HepG2 (cell line): ENCODE measurements around the gene MAGEA12. TPM values are rescaled to one million over a fixed set of nuclear protein-coding genes. Genes with fewer than 3 reads are reported as not detected.
"Not testable (repeated sequence)": the region's sequence is repeated elsewhere in the genome, so short reads cannot be mapped to it uniquely, and the experiment has no call there.

Experiments used
- ATAC-seq: fragments of 200-7000 bp; cut with Tn5 transposase; 3 replicates; pipeline ENCODE4 v1.9.1; 2020; ENCODE audit warnings: mild to moderate bottlenecking, moderate library complexity
- BruUV-seq: library from RNA; stranded (reverse); fragments of 400-500 nt; replicated peaks from 2 replicates; lab custom pipeline; 2021; lab: Mats Ljungman, UMichigan
- CTCF ChIA-PET: fragments of 300-600 bp; formaldehyde crosslinking; extraction: SDS; loops from one replicate; lab custom pipeline; 2021; ENCODE audit warnings: low total read pairs, inconsistent platforms, low intra/inter-chr PET ratio; lab: Yijun Ruan, JAX
- POLR2A ChIA-PET: fragments of 350-600 bp; sonication (Branson Sonifier 250); formaldehyde crosslinking; loops from one replicate; lab custom pipeline; 2020; ENCODE audit warnings: antibody characterized with exemption, inconsistent platforms; lab: Yijun Ruan, JAX
- DNase-seq: peaks from one replicate; pipeline ENCODE4 v3.0.0-alpha.2; 2015; ENCODE audit warnings: low spot score
- FAIRE-seq: peaks from 3 replicates; lab custom pipeline; 2011; peaks lifted over from hg19 to GRCh38; lab: Jason Lieb, UNC
- H2AFZ ChIP-seq: one replicate; pipeline ENCODE4 v1.6.1; 2011; ENCODE audit warnings: low read length, inconsistent platforms
- H3K27ac ChIP-seq: fragments of 300-600 bp; 3 replicates; pipeline ENCODE4 v1.8.0; 2011; ENCODE audit warnings: mixed run types, mild to moderate bottlenecking, mixed read lengths, low read length, inconsistent platforms; ENCODE audit not compliant: insufficient read depth; ENCODE audit errors: extremely low read length
- H3K27me3 ChIP-seq, 2 experiments: fragments of 200-600 bp in 1 of 2; 2 replicates in 1 of 2; 3 replicates in 1 of 2; pipeline versions ENCODE4 v1.6.0 to v1.8.0; 2011; ENCODE audit warnings: low read length in 2 of 2, mild to moderate bottlenecking in 2 of 2, moderate library complexity in 2 of 2, inconsistent platforms in 1 of 2; ENCODE audit not compliant: insufficient read depth in 2 of 2, control insufficient read depth in 1 of 2
- H3K36me3 ChIP-seq, 2 experiments: fragments of 200-600 bp in 1 of 2; replicated peaks in 1 of 2; 2 replicates in 1 of 2; 3 replicates in 1 of 2; pipeline versions ENCODE4 v1.5.1 to v1.8.0; 2011; ENCODE audit warnings: low read length in 2 of 2, inconsistent platforms in 1 of 2; ENCODE audit not compliant: insufficient read depth in 2 of 2, control insufficient read depth in 1 of 2
- H3K4me1 ChIP-seq: 2 replicates; pipeline ENCODE4 v1.5.1; 2012; ENCODE audit warnings: low read length, inconsistent platforms; ENCODE audit not compliant: insufficient read depth
- H3K4me2 ChIP-seq: 2 replicates; pipeline ENCODE4 v1.6.0; 2011; ENCODE audit warnings: low read depth, low read length, inconsistent platforms
- H3K4me3 ChIP-seq, 3 experiments: fragments of 200-600 bp in 1 of 3; sonication (generic), shearing (Covaris generic) in 1 of 3; replicated peaks in 1 of 3; 2 replicates each; pipeline ENCODE4 v1.5.1; 2011 to 2016; ENCODE audit warnings: low read length in 3 of 3, inconsistent platforms in 2 of 3, low read depth in 2 of 3, mild to moderate bottlenecking in 2 of 3, control low read depth in 1 of 3, mixed read lengths in 1 of 3; ENCODE audit not compliant: insufficient read depth in 1 of 3
- H3K79me2 ChIP-seq: one replicate; pipeline ENCODE4 v1.6.1; 2011; ENCODE audit warnings: low read length, inconsistent platforms; ENCODE audit not compliant: insufficient read depth
- H3K9ac ChIP-seq: 2 replicates; pipeline ENCODE4 v1.6.0; 2011; ENCODE audit warnings: mild to moderate bottlenecking, low read depth, low read length, inconsistent platforms; ENCODE audit not compliant: insufficient read depth
- H3K9me3 ChIP-seq: 2 replicates; pipeline ENCODE4 v1.5.1; 2012; ENCODE audit warnings: mild to moderate bottlenecking, low read length
- H4K20me1 ChIP-seq: 2 replicates; pipeline ENCODE4 v1.6.0; 2011; ENCODE audit warnings: inconsistent platforms, mild to moderate bottlenecking, low read length, moderate library complexity; ENCODE audit not compliant: insufficient read depth
- WGBS: methylation state at CpG from one replicate; pipeline ENCODE4 v1.1.6; 2017; ENCODE audit warnings: low lambda C conversion rate; 5-methylcytosine and 5-hydroxymethylcytosine counted together
- in situ Hi-C: cut with HindIII; loops from 2 replicates; pipeline ENCODE4 v1.10.0; 2017; ENCODE audit warnings: low pct_unique_long_range_greater_than_20kb; ENCODE audit not compliant: extremely low pct_ligation_motif_present
- intact Hi-C: fragments of 100-400 bp; cut with micrococcal nuclease; formaldehyde crosslinking; loops from one replicate; pipeline ENCODE4 v1.10.0; 2022; ENCODE audit not compliant: unreplicated experiment
- polyA plus RNA-seq, 8 experiments: library from polyadenylated mRNA; depleted of rRNA in 3 of 8; stranded (reverse) in 7 of 8; unstranded in 1 of 8; fragments of >200 nt; fragmentation: Illumina TruSeq in 4 of 8; extraction: Trizol in 4 of 8; gene quantifications; 2 replicates each; pipeline versions ENCODE4 v1.2.1 to v1.2.3, GENCODE V29; 2011 to 2016; ENCODE audit warnings: low read depth in 4 of 8, missing spikeins in 1 of 8, mixed read lengths in 1 of 8; ENCODE audit not compliant: insufficient read depth in 1 of 8
- total RNA-seq, 5 experiments: library from RNA; depleted of rRNA; stranded (reverse); fragments of >200 nt; fragmentation: Illumina TruSeq; extraction: Trizol; gene quantifications; 2 replicates each; pipeline ENCODE4 v1.2.3, GENCODE V29; 2016; ENCODE audit warnings: low read depth in 1 of 5

The MAGEA12 gene
- total and polyA plus RNA-seq, 2 of the 13 experiments (the other 11 are each of a cell fraction or from before 2014, with no cell fraction given): not detected

- H4K20me1 ChIP-seq, H3K4me1 ChIP-seq, H3K27me3 ChIP-seq, H2AFZ ChIP-seq, CTCF ChIA-PET, H3K9me3 ChIP-seq, DNase-seq, BruUV-seq, in situ Hi-C loops, POLR2A ChIA-PET, H3K4me2 ChIP-seq, H3K79me2 ChIP-seq, H3K36me3 ChIP-seq, H3K9ac ChIP-seq, ATAC-seq, H3K4me3 ChIP-seq, FAIRE-seq, H3K27ac ChIP-seq, intact Hi-C loops: not testable (repeated sequence)
- WGBS: no CpG with 5 or more reads among the region's 5 CpGs
Observed at GRCh38 chrX:152713195-152713594, 20.4 kb upstream of the MAGEA12 start.

DNA sequence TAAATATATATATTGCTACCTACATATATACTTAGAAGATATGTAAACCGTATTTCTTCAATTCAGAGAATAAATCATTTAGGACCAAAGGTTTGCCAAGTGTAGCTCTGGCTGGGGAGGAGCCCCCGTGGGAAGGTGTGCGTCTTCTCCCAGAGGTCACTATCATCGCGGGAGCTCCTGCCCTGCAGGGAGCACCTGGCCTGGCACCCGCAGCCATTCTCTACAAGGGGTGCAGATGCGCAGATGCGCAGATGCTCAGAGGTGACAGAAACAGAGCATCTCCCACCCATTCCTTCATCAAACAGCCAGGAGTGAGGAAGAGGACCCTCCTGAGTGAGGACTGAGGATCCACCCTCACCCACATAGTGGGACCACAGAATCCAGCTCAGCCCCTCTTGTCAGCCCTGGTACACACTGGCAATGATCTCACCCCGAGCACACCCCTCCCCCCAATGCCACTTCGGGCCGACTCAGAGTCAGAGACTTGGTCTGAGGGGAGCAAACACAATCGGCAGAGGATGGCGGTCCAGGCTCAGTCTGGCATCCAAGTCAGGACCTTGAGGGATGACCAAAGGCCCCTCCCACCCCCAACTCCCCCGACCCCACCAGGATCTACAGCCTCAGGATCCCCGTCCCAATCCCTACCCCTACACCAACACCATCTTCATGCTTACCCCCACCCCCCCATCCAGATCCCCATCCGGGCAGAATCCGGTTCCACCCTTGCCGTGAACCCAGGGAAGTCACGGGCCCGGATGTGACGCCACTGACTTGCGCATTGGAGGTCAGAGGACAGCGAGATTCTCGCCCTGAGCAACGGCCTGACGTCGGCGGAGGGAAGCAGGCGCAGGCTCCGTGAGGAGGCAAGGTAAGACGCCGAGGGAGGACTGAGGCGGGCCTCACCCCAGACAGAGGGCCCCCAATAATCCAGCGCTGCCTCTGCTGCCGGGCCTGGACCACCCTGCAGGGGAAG, 19.5 kb upstream of the MAGEA12 start, which contains the start of gene MAGEA2B:
Gene MAGEA2B (plus strand): TSS at position 814 of the 973 bp plus-strand sequence. CDS start 2,479 bp downstream, outside the sequence.
- H2AFZ ChIP-seq, H3K79me2 ChIP-seq, H3K36me3 ChIP-seq, H3K9ac ChIP-seq, H3K27me3 ChIP-seq, H3K4me2 ChIP-seq, ATAC-seq, CTCF ChIA-PET, H3K4me3 ChIP-seq, H3K4me1 ChIP-seq, intact Hi-C loops, H4K20me1 ChIP-seq, DNase-seq, BruUV-seq, H3K9me3 ChIP-seq, in situ Hi-C loops, H3K27ac ChIP-seq, FAIRE-seq, POLR2A ChIA-PET: not testable (repeated sequence)
- no CpG with 5 or more reads among the region's 35 CpGs for WGBS
